Loucy (cell line): ENCODE results near the gene ARHGAP10.

Experiments used
- H2AFZ ChIP-seq: fragments of 200-600 bp; sonication (generic); 2 replicates; pipeline ENCODE4 v1.6.0; 2016; ENCODE audit warnings: antibody characterized with exemption, mild to moderate bottlenecking, low read length, moderate library complexity
- H3F3A ChIP-seq: fragments of 200-600 bp; 2 replicates; pipeline ENCODE4 v1.6.0; 2016; ENCODE audit warnings: antibody characterized with exemption, low read depth, mild to moderate bottlenecking
- H3K27me3 ChIP-seq: fragments of 200-600 bp; sonication (generic); 2 replicates; pipeline ENCODE4 v1.6.1; 2014; ENCODE audit warnings: low read length, mild to moderate bottlenecking; ENCODE audit not compliant: insufficient read depth, poor library complexity, severe bottlenecking
- H3K36me3 ChIP-seq: fragments of 200-600 bp; sonication (generic); 2 replicates; pipeline ENCODE4 v1.6.1; 2016; ENCODE audit warnings: low read length; ENCODE audit not compliant: insufficient read depth
- H3K4me1 ChIP-seq: fragments of 200-600 bp; sonication (generic); 2 replicates; pipeline ENCODE4 v1.5.1; 2014; ENCODE audit warnings: low read length, mild to moderate bottlenecking; ENCODE audit not compliant: insufficient read depth, poor library complexity, severe bottlenecking
- H3K4me2 ChIP-seq: fragments of 200-600 bp; sonication (generic); 2 replicates; pipeline ENCODE4 v1.6.0; 2014; ENCODE audit warnings: antibody characterized with exemption, low read length, low read depth, mild to moderate bottlenecking; ENCODE audit not compliant: poor library complexity, severe bottlenecking
- H3K4me3 ChIP-seq: fragments of 200-600 bp; sonication (generic); 2 replicates; pipeline ENCODE4 v1.5.1; 2014; ENCODE audit warnings: low read length, mild to moderate bottlenecking, mixed read lengths; ENCODE audit not compliant: poor library complexity, severe bottlenecking
- H3K79me2 ChIP-seq: fragments of 200-600 bp; sonication (generic); 2 replicates; pipeline ENCODE4 v1.6.1; 2014; ENCODE audit warnings: low read length; ENCODE audit not compliant: insufficient read depth
- H3K9ac ChIP-seq: fragments of 200-600 bp; sonication (generic); 2 replicates; pipeline ENCODE4 v1.6.0; 2014; ENCODE audit warnings: mild to moderate bottlenecking, low read depth, low read length, moderate library complexity; ENCODE audit not compliant: poor library complexity, severe bottlenecking
- H3K9me2 ChIP-seq: fragments of 200-600 bp; sonication (generic); replicated peaks from 2 replicates; pipeline ENCODE4 v1.6.1; 2016; ENCODE audit warnings: low read depth, low read length, mixed read lengths
- H3K9me3 ChIP-seq: fragments of 200-600 bp; sonication (generic); 2 replicates; pipeline ENCODE4 v1.6.1; 2014; ENCODE audit warnings: mild to moderate bottlenecking, antibody characterized with exemption, low read length, low read depth; ENCODE audit not compliant: insufficient read depth
- H4K20me1 ChIP-seq: fragments of 200-600 bp; sonication (generic); 2 replicates; pipeline ENCODE4 v1.6.0; 2014; ENCODE audit warnings: antibody characterized with exemption, low read length, mild to moderate bottlenecking; ENCODE audit not compliant: insufficient read depth, poor library complexity, severe bottlenecking
- CTCF ChIP-seq: fragments of 200-600 bp; sonication (generic); conservative IDR thresholded peaks from 2 replicates; pipeline ENCODE4 v1.5.1; 2014; ENCODE audit warnings: mild to moderate bottlenecking, antibody characterized with exemption, low read length
- EZH2phosphoT487 ChIP-seq: fragments of 200-600 bp; IDR thresholded peaks from 2 replicates; pipeline ENCODE4 v1.6.1; 2018; ENCODE audit warnings: antibody characterized with exemption, mild to moderate bottlenecking, moderate library complexity, borderline replicate concordance

The ARHGAP10 gene

GRCh38 chr4:147735413-147736301 is 3.8 kb downstream of the ARHGAP10 start:
- Histone ChIP-seq H3K36me3 (no peaks in the 10 kb centered on the region), H3K4me3 (peak overlapping the region; percentile 87), H3F3A (no peaks in the 10 kb centered on the region), H3K9me2 (no peaks in the 10 kb centered on the region), H3K4me1 (peaks cover 62% of the 10 kb centered on the region), H4K20me1 (peaks cover 26% of the 10 kb centered on the region), H3K9ac (peak overlapping the region; percentile 47), H2AFZ (no peak overlapping the region), H3K27me3 (peaks cover 15% of the 10 kb centered on the region), H3K79me2 (peaks cover 81% of the 10 kb centered on the region), H3K9me3 (no peaks in the 10 kb centered on the region), H3K4me2 (peak overlapping the region; percentile 87)
- no peak for TF ChIP-seq EZH2phosphoT487
- TF ChIP-seq CTCF = no peak

GRCh38 chr4:147736458-147736857 is 4.6 kb downstream of the ARHGAP10 start:
- Histone ChIP-seq H3K36me3 (no peaks in the 10 kb centered on the region), H3F3A (no peaks in the 10 kb centered on the region), H4K20me1 (peaks cover 26% of the 10 kb centered on the region), H3K4me3 (peak overlapping the region; percentile 87), H3K4me2 (peak overlapping the region; percentile 87), H3K4me1 (peaks cover 64% of the 10 kb centered on the region), H3K9ac (peak overlapping the region; percentile 47), H3K9me3 (no peaks in the 10 kb centered on the region), H3K27me3 (peaks cover 15% of the 10 kb centered on the region), H3K9me2 (no peaks in the 10 kb centered on the region), H2AFZ (no peak overlapping the region), H3K79me2 (peaks cover 89% of the 10 kb centered on the region)
- TF ChIP-seq CTCF (no peak), EZH2phosphoT487 (no peak)

GRCh38 chr4:147737623-147738022 is 5.7 kb downstream of the ARHGAP10 start:
- peaks cover 73% of the 10 kb centered on the region for H3K4me1 ChIP-seq

More at GRCh38 chr4:147737623-147738022, 5.7 kb downstream of the ARHGAP10 start:
- H4K20me1 ChIP-seq = peaks cover 26% of the 10 kb centered on the region
- H2AFZ ChIP-seq = no peak overlapping the region
- peaks cover 8% of the 10 kb centered on the region for H3K27me3 ChIP-seq
- TF ChIP-seq CTCF (no peak), EZH2phosphoT487 (no peak)
- peaks cover 91% of the 10 kb centered on the region for H3K79me2 ChIP-seq
- H3K9me2 ChIP-seq = no peaks in the 10 kb centered on the region
- H3K9ac ChIP-seq = no peak overlapping the region
- H3F3A ChIP-seq = no peaks in the 10 kb centered on the region
- no peak overlapping the region for H3K4me3 ChIP-seq
- no peaks in the 10 kb centered on the region for H3K36me3 ChIP-seq
- peak overlapping the region; percentile 17 for H3K4me2 ChIP-seq
- no peaks in the 10 kb centered on the region for H3K9me3 ChIP-seq
